ENCODE data around the gene ATP8A2. TPM values are rescaled to one million over a fixed set of nuclear protein-coding genes. Genes with fewer than 3 reads are reported as not detected.

Gene ATP8A2
- total and polyA plus RNA-seq, 2 of the 8 experiments (the other 6 are each of a cell fraction or from before 2014, with no cell fraction given): 2.4 to 8.3 TPM

GRCh38 chr13:25365720-25366235 is 6.0 kb upstream of the ATP8A2 start (continued):
- TF ChIP-seq, protein P1, sequence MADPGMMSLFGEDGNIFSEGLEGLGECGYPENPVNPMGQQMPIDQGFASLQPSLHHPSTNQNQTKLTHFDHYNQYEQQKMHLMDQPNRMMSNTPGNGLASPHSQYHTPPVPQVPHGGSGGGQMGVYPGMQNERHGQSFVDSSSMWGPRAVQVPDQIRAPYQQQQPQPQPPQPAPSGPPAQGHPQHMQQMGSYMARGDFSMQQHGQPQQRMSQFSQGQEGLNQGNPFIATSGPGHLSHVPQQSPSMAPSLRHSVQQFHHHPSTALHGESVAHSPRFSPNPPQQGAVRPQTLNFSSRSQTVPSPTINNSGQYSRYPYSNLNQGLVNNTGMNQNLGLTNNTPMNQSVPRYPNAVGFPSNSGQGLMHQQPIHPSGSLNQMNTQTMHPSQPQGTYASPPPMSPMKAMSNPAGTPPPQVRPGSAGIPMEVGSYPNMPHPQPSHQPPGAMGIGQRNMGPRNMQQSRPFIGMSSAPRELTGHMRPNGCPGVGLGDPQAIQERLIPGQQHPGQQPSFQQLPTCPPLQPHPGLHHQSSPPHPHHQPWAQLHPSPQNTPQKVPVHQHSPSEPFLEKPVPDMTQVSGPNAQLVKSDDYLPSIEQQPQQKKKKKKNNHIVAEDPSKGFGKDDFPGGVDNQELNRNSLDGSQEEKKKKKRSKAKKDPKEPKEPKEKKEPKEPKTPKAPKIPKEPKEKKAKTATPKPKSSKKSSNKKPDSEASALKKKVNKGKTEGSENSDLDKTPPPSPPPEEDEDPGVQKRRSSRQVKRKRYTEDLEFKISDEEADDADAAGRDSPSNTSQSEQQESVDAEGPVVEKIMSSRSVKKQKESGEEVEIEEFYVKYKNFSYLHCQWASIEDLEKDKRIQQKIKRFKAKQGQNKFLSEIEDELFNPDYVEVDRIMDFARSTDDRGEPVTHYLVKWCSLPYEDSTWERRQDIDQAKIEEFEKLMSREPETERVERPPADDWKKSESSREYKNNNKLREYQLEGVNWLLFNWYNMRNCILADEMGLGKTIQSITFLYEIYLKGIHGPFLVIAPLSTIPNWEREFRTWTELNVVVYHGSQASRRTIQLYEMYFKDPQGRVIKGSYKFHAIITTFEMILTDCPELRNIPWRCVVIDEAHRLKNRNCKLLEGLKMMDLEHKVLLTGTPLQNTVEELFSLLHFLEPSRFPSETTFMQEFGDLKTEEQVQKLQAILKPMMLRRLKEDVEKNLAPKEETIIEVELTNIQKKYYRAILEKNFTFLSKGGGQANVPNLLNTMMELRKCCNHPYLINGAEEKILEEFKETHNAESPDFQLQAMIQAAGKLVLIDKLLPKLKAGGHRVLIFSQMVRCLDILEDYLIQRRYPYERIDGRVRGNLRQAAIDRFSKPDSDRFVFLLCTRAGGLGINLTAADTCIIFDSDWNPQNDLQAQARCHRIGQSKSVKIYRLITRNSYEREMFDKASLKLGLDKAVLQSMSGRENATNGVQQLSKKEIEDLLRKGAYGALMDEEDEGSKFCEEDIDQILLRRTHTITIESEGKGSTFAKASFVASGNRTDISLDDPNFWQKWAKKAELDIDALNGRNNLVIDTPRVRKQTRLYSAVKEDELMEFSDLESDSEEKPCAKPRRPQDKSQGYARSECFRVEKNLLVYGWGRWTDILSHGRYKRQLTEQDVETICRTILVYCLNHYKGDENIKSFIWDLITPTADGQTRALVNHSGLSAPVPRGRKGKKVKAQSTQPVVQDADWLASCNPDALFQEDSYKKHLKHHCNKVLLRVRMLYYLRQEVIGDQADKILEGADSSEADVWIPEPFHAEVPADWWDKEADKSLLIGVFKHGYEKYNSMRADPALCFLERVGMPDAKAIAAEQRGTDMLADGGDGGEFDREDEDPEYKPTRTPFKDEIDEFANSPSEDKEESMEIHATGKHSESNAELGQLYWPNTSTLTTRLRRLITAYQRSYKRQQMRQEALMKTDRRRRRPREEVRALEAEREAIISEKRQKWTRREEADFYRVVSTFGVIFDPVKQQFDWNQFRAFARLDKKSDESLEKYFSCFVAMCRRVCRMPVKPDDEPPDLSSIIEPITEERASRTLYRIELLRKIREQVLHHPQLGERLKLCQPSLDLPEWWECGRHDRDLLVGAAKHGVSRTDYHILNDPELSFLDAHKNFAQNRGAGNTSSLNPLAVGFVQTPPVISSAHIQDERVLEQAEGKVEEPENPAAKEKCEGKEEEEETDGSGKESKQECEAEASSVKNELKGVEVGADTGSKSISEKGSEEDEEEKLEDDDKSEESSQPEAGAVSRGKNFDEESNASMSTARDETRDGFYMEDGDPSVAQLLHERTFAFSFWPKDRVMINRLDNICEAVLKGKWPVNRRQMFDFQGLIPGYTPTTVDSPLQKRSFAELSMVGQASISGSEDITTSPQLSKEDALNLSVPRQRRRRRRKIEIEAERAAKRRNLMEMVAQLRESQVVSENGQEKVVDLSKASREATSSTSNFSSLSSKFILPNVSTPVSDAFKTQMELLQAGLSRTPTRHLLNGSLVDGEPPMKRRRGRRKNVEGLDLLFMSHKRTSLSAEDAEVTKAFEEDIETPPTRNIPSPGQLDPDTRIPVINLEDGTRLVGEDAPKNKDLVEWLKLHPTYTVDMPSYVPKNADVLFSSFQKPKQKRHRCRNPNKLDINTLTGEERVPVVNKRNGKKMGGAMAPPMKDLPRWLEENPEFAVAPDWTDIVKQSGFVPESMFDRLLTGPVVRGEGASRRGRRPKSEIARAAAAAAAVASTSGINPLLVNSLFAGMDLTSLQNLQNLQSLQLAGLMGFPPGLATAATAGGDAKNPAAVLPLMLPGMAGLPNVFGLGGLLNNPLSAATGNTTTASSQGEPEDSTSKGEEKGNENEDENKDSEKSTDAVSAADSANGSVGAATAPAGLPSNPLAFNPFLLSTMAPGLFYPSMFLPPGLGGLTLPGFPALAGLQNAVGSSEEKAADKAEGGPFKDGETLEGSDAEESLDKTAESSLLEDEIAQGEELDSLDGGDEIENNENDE (IDR thresholded peaks at IDR 0.05; ENCODE audit: insufficient replicate concordance, low read length): no peak

All from H1 (cell line).